Endodermal cell (in vitro differentiated cells): ENCODE measurements around the gene DTX1. TPM values are rescaled to one million over a fixed set of nuclear protein-coding genes. Genes with fewer than 3 reads are reported as not detected.

ENCODE experiments used
- DNase-seq: peaks from one replicate; pipeline ENCODE4 v3.0.0-alpha.2; 2017
- H3K27ac ChIP-seq: 2 replicates; pipeline ENCODE4 v1.5.1; 2013; ENCODE audit warnings: mild to moderate bottlenecking, low read depth, low read length, moderate library complexity
- H3K27me3 ChIP-seq: 2 replicates; pipeline ENCODE4 v1.6.1; 2013; ENCODE audit warnings: mild to moderate bottlenecking, low read length, moderate library complexity; ENCODE audit not compliant: insufficient read depth, control insufficient read depth, poor library complexity, severe bottlenecking
- H3K36me3 ChIP-seq: 2 replicates; pipeline ENCODE4 v1.7.0; 2013; ENCODE audit warnings: mild to moderate bottlenecking, low read length, moderate library complexity; ENCODE audit not compliant: control insufficient read depth, insufficient read depth
- H3K4me1 ChIP-seq: one replicate; pipeline ENCODE4 v1.7.0; 2013; ENCODE audit warnings: low read length; ENCODE audit not compliant: control insufficient read depth, insufficient read depth
- H3K4me3 ChIP-seq: 2 replicates; pipeline ENCODE4 v1.5.1; 2013; ENCODE audit warnings: mild to moderate bottlenecking, low read length, moderate library complexity
- H3K9ac ChIP-seq: 2 replicates; pipeline ENCODE4 v1.6.1; 2013; ENCODE audit warnings: mild to moderate bottlenecking, low read length, moderate library complexity; ENCODE audit not compliant: poor library complexity, severe bottlenecking; ENCODE audit errors: extremely low read depth
- H3K9me3 ChIP-seq: 2 replicates; pipeline ENCODE4 v1.6.1; 2013; ENCODE audit warnings: mild to moderate bottlenecking, low read length, moderate library complexity; ENCODE audit not compliant: control insufficient read depth
- H3K27ac Mint-ChIP-seq: 2 replicates; pipeline ENCODE4 v1.8.0; 2020; ENCODE audit warnings: mixed read lengths
- H3K27me3 Mint-ChIP-seq: 2 replicates; pipeline ENCODE4 v1.8.0; 2021; ENCODE audit warnings: mild to moderate bottlenecking, mixed read lengths; ENCODE audit not compliant: insufficient read depth
- H3K36me3 Mint-ChIP-seq: 2 replicates; pipeline ENCODE4 v1.8.0; 2020; ENCODE audit warnings: low read depth, mixed read lengths
- H3K4me1 Mint-ChIP-seq: 2 replicates; pipeline ENCODE4 v1.8.0; 2020; ENCODE audit warnings: mixed read lengths
- H3K4me3 Mint-ChIP-seq: 2 replicates; pipeline ENCODE4 v1.8.0; 2020; ENCODE audit warnings: mild to moderate bottlenecking, moderate library complexity, mixed read lengths
- H3K9me3 Mint-ChIP-seq: 2 replicates; pipeline ENCODE4 v1.8.0; 2020; ENCODE audit warnings: mild to moderate bottlenecking, mixed read lengths
- CTCF ChIP-seq: fragments of 200-600 bp; sonication (generic); conservative IDR thresholded peaks from 2 replicates; pipeline ENCODE4 v1.5.0; 2021; ENCODE audit warnings: antibody characterized with exemption, mild to moderate bottlenecking
- WGBS, 2 experiments: methylation state at CpG; one replicate each; pipeline versions ENCODE4 v1.1.5 to v1.1.7; 2013; ENCODE audit warnings: missing lambda C conversion rate in 2 of 2, mixed read lengths in 1 of 2; ENCODE audit not compliant: insufficient coverage in 1 of 2, insufficient read length in 1 of 2; 5-methylcytosine and 5-hydroxymethylcytosine counted together
- total RNA-seq, 2 donors: library from RNA; stranded (reverse); fragmentation: NEBNext Ultra II Directional in 1 of 2; extraction: Animal tissue kit (Norgen Biotek cat#: 25700) in 1 of 2; gene quantifications; 2 replicates in 1 of 2; 3 replicates in 1 of 2; pipeline ENCODE4 v1.2.1, GENCODE V29; 2021

DTX1 gene
- total RNA-seq, 2 donors from 2014 or later: 3.3 to 4.9 TPM

DNA sequence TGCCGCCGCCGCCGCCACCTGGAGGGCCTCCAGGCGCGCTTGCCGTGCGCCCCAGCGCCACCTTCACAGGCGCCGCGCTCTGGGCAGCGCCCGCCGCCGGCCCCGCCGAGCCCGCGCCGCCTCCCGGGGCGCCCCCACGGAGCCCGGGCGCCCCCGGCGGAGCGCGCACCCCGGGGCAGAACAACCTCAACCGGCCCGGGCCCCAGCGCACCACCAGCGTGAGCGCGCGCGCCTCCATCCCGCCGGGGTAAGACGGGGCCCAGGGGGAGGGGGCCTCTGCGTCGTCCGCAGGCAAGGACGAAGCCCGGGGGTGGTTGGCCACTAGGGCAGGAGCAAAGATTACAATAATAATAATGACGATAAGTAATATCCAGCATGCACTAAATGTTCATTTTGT lies 21.3 kb downstream of the DTX1 start:
- no peaks in the 10 kb centered on the region for H3K4me1 ChIP-seq
- no peak overlapping the region for H3K9ac ChIP-seq
- 7 to 10% methylated on average over 4 to 48 of the region's 48 CpGs for WGBS, 2 experiments
- H3K27me3 ChIP-seq: peaks cover 52% of the 10 kb centered on the region
- Mint-ChIP-seq H3K27ac (no peak overlapping the region), H3K36me3 (no peaks in the 10 kb centered on the region), H3K9me3 (no peaks in the 10 kb centered on the region), H3K4me1 (no peaks in the 10 kb centered on the region), H3K4me3 (peak overlapping the region; percentile 44), H3K27me3 (peaks cover 60% of the 10 kb centered on the region)
- no peak for DNase-seq
- no peaks in the 10 kb centered on the region for H3K9me3 ChIP-seq
- no peaks in the 10 kb centered on the region for H3K36me3 ChIP-seq
- H3K4me3 ChIP-seq: no peak overlapping the region
- no peak overlapping the region for H3K27ac ChIP-seq
- TF ChIP-seq CTCF: no peak

- no peaks in the 10 kb centered on the region for H3K36me3 ChIP-seq
- no peaks in the 10 kb centered on the region for H3K9me3 ChIP-seq
- Mint-ChIP-seq H3K36me3 (no peaks in the 10 kb centered on the region), H3K4me1 (peaks cover 2% of the 10 kb centered on the region), H3K9me3 (peaks cover 2% of the 10 kb centered on the region), H3K27ac (no peak overlapping the region), H3K27me3 (peaks cover 36% of the 10 kb centered on the region), H3K4me3 (no peak overlapping the region)
- WGBS, 2 experiments: 76% methylated on average over 3 of the region's 4 CpGs; no CpG with 5 or more reads in 1 of the 2 experiments
- no peak for DNase-seq
- no peak for TF ChIP-seq CTCF
- no peaks in the 10 kb centered on the region for H3K4me1 ChIP-seq
- H3K9ac ChIP-seq: no peak overlapping the region
- H3K4me3 ChIP-seq: no peak overlapping the region
- peaks cover 27% of the 10 kb centered on the region for H3K27me3 ChIP-seq
- no peak overlapping the region for H3K27ac ChIP-seq
Measured at GRCh38 chr12:113081873-113082272, 25.3 kb downstream of the DTX1 start.

DNA sequence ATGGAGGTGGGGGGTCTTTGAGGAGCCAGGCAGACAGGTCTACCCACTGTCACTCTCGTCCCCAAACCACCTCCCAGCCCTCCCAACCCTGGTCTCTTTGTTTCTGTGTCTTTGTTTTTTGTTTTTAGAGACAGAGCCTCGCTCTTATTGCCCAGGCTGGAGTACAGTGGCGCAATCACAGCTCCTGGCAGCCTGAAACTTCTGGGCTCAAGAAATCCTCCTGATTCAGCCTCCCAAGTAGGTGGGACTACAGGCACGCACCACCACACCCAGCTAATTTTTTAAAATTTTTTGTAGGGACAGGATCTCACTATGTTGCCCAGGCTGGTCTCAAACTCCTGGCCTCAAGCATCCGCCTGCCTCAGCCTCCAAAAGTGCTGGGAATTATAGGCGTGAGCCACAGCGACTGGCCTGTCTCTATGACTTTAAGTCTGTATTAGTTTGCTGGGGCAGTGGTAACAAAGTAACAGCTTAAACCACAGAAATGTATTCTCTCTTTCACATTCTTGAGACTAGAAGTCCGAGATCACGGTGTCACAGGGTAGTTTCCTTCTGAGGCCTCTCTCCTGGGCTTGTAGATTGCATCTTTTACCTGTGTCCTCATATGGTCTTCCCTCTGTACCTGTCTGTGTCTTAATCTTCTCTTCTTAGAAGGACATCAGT lies 26.1 kb downstream of the DTX1 start:
- H3K27ac Mint-ChIP-seq: no peak overlapping the region
- H3K27me3 Mint-ChIP-seq: peaks cover 28% of the 10 kb centered on the region

More for the DNA sequence above, 26.1 kb downstream of the DTX1 start:
- DNase-seq: no peak
- no peak overlapping the region for H3K4me3 Mint-ChIP-seq
- peaks cover 2% of the 10 kb centered on the region for H3K9me3 Mint-ChIP-seq
- H3K9me3 ChIP-seq: no peaks in the 10 kb centered on the region
- H3K9ac ChIP-seq: no peak overlapping the region
- no peak overlapping the region for H3K27ac ChIP-seq
- no peaks in the 10 kb centered on the region for H3K36me3 Mint-ChIP-seq
- H3K4me1 Mint-ChIP-seq: peaks cover 6% of the 10 kb centered on the region
- 90 to 97% methylated on average over 8 of the region's 9 CpGs for WGBS, 2 experiments
- no peak overlapping the region for H3K4me3 ChIP-seq
- H3K36me3 ChIP-seq: no peaks in the 10 kb centered on the region
- no peaks in the 10 kb centered on the region for H3K4me1 ChIP-seq
- TF ChIP-seq CTCF: no peak
- peaks cover 20% of the 10 kb centered on the region for H3K27me3 ChIP-seq
